Activated CD4-positive, alpha-beta T cell treated with anti-CD3 and anti-CD28 coated beads, Interleukin-2, amount 50 U/mL, for 48 hours (primary cell): ENCODE data around the gene GLIPR2.
A peak's percentile ranks its signal among the peaks of the same experiment; 100 is the strongest.
"Not testable (repeated sequence)": the region's sequence is repeated elsewhere in the genome, so short reads cannot be mapped to it uniquely, and the experiment has no call there.

Experiments used
- DNase-seq, 2 experiments: peaks; one replicate each; pipeline ENCODE4 v3.0.0-alpha.2; 2020

The GLIPR2 gene

GRCh38 chr9:36145970-36146369 is 9.4 kb downstream of the GLIPR2 start:
- DNase-seq = no peak

GRCh38 chr9:36146651-36147050 is 10.1 kb downstream of the GLIPR2 start:
- DNase-seq = no peak

GRCh38 chr9:36147441-36148175 is 11.1 kb downstream of the GLIPR2 start:
- DNase-seq = no peak

- DNase-seq = peak; percentile 82 to 87
Observed at GRCh38 chr9:36148311-36149051, 11.9 kb downstream of the GLIPR2 start.

- no peak for DNase-seq
Observed at GRCh38 chr9:36149197-36149596, 12.7 kb downstream of the GLIPR2 start.

- no peak for DNase-seq
Observed at GRCh38 chr9:36150574-36151315, 14.2 kb downstream of the GLIPR2 start.

GRCh38 chr9:36151316-36152210 is 15.0 kb downstream of the GLIPR2 start:
- peak; percentile 85 to 89 for DNase-seq

GRCh38 chr9:36152741-36153438 is 16.4 kb downstream of the GLIPR2 start:
- no peak for DNase-seq

- DNase-seq = no peak
Observed at GRCh38 chr9:36153746-36154145, 17.2 kb downstream of the GLIPR2 start.

- no peak for DNase-seq
Observed at GRCh38 chr9:36154331-36154952, 17.9 kb downstream of the GLIPR2 start.

- DNase-seq = no peak
Observed at GRCh38 chr9:36156116-36156515, 19.6 kb downstream of the GLIPR2 start.

- no peak for DNase-seq
Observed at GRCh38 chr9:36158122-36158521, 21.6 kb downstream of the GLIPR2 start.

GRCh38 chr9:36158917-36159316 is 22.4 kb downstream of the GLIPR2 start:
- DNase-seq = no peak

- not testable (repeated sequence) for DNase-seq
Observed at GRCh38 chr9:36159509-36159908, 23.0 kb downstream of the GLIPR2 start.

- DNase-seq = not testable (repeated sequence)
Observed at GRCh38 chr9:36160126-36160525, 23.6 kb downstream of the GLIPR2 start.

- DNase-seq = no peak
Observed at GRCh38 chr9:36161187-36161586, 24.7 kb downstream of the GLIPR2 start.

GRCh38 chr9:36162211-36162738 is 25.7 kb downstream of the GLIPR2 start:
- DNase-seq = no peak

- DNase-seq = no peak
Observed at GRCh38 chr9:36163049-36163785, 26.7 kb downstream of the GLIPR2 start.

- no peak for DNase-seq
Observed at GRCh38 chr9:36163786-36164170, 27.2 kb downstream of the GLIPR2 start.

- no peak for DNase-seq
Observed at GRCh38 chr9:36164372-36164771, 27.8 kb downstream of the GLIPR2 start.
